GM21390 (cell line): Measurements from ENCODE around the gene FAM50A.

ENCODE experiments used
- ATAC-seq: cut with Tn5 transposase; IDR thresholded peaks from one replicate; pipeline ENCODE4 v1.9.1; 2021; ENCODE audit not compliant: unreplicated experiment

FAM50A gene

GRCh38 chrX:154437971-154438893, 5.7 kb upstream of the FAM50A start:
- ATAC-seq: no peak

GRCh38 chrX:154439841-154440240, 4.1 kb upstream of the FAM50A start:
- ATAC-seq: no peak

GRCh38 chrX:154440623-154441357, 3.2 kb upstream of the FAM50A start:
- no peak for ATAC-seq

GRCh38 chrX:154441564-154441963, 2.4 kb upstream of the FAM50A start:
- ATAC-seq: no peak

GRCh38 chrX:154441984-154442707, 1.8 kb upstream of the FAM50A start:
- ATAC-seq: no peak

GRCh38 chrX:154443479-154443910, 446 bp upstream of the FAM50A start:
- no peak for ATAC-seq

- ATAC-seq: no peak
These were observed 860 bp downstream of the FAM50A start for GRCh38 chrX:154444755-154445246.

GRCh38 chrX:154445776-154446175, 1.8 kb downstream of the FAM50A start:
- ATAC-seq: no peak

GRCh38 chrX:154446430-154446829, 2.5 kb downstream of the FAM50A start:
- no peak for ATAC-seq

GRCh38 chrX:154448484-154448883, 4.5 kb downstream of the FAM50A start:
- no peak for ATAC-seq

- no peak for ATAC-seq
These were observed 5.7 kb downstream of the FAM50A start for GRCh38 chrX:154449618-154450017.

GRCh38 chrX:154450312-154450711, 6.4 kb downstream of the FAM50A start:
- ATAC-seq: no peak

- no peak for ATAC-seq
These were observed 8.9 kb downstream of the FAM50A start for GRCh38 chrX:154452823-154453222.

- ATAC-seq: peak; percentile 64
These were observed 13.7 kb downstream of the FAM50A start for GRCh38 chrX:154457491-154458115.

- peak; percentile 61 for ATAC-seq
These were observed 14.4 kb downstream of the FAM50A start, which contains the start of gene PLXNA3 for GRCh38 chrX:154458116-154458953. TSS of gene PLXNA3 (plus strand) at chrX:154458281. CDS start at chrX:154460184, 1,903 bp downstream.

GRCh38 chrX:154458954-154459778, 15.2 kb downstream of the FAM50A start:
- no peak for ATAC-seq

GRCh38 chrX:154459832-154460231, 15.9 kb downstream of the FAM50A start:
- no peak for ATAC-seq

- ATAC-seq: no peak
These were observed 16.4 kb downstream of the FAM50A start for GRCh38 chrX:154460326-154460725.

- no peak for ATAC-seq
These were observed 18.5 kb downstream of the FAM50A start for GRCh38 chrX:154462396-154462795.
